Mammary epithelial cell (primary cell): ENCODE data around the gene PKD1.

Experiments used
- CTCF ChIP-seq, 2 donors: IDR thresholded peaks in 1 of 2; conservative IDR thresholded peaks in 1 of 2; 2 replicates each; pipeline ENCODE4 v1.5.1; 2011 to 2012; ENCODE audit warnings: inconsistent platforms in 2 of 2, low read length in 2 of 2, mild to moderate bottlenecking in 2 of 2, control low read depth in 1 of 2, low read depth in 1 of 2; ENCODE audit not compliant: insufficient read depth in 1 of 2; ENCODE audit errors: extremely low read depth in 1 of 2
- EZH2 ChIP-seq: IDR thresholded peaks from 2 replicates; pipeline ENCODE4 v1.6.1; 2012; ENCODE audit warnings: low read length, inconsistent platforms, borderline replicate concordance

GRCh38 chr16:2160915-2161551 is 25.3 kb upstream of the PKD1 start:
- TF ChIP-seq CTCF (conservative IDR thresholded peaks at IDR 0.05 in 1 of 2, IDR thresholded peaks at IDR 0.05 in 1 of 2; ENCODE audit: extremely low read depth in 1 of 2, insufficient read depth in 1 of 2, low read depth in 1 of 2, low read length in 2 of 2): no peak
- no peak for TF ChIP-seq EZH2
